HG02571 (cell line): ENCODE results near the gene EFNA3.

Source experiments
- ATAC-seq: cut with Tn5 transposase; IDR thresholded peaks from one replicate; pipeline ENCODE4 v1.9.1; 2021; ENCODE audit warnings: mild to moderate bottlenecking, moderate library complexity; ENCODE audit not compliant: unreplicated experiment

Gene EFNA3

GRCh38 chr1:155066777-155067176 is 11.9 kb upstream of the EFNA3 start:
- no peak for ATAC-seq

- no peak for ATAC-seq
Observed at GRCh38 chr1:155068599-155068998, 10.0 kb upstream of the EFNA3 start.

GRCh38 chr1:155069551-155070157 is 9.0 kb upstream of the EFNA3 start:
- no peak for ATAC-seq

- ATAC-seq: no peak
Observed at GRCh38 chr1:155070158-155070621, 8.4 kb upstream of the EFNA3 start.

- no peak for ATAC-seq
Observed at GRCh38 chr1:155070721-155071569, 7.7 kb upstream of the EFNA3 start.

- no peak for ATAC-seq
Observed at GRCh38 chr1:155071701-155072100, 6.9 kb upstream of the EFNA3 start.

GRCh38 chr1:155072531-155073289 is 5.9 kb upstream of the EFNA3 start:
- ATAC-seq: no peak

GRCh38 chr1:155073377-155074242 is 5.0 kb upstream of the EFNA3 start:
- no peak for ATAC-seq

- no peak for ATAC-seq
Observed at GRCh38 chr1:155075535-155075934, 3.1 kb upstream of the EFNA3 start.

- no peak for ATAC-seq
Observed at GRCh38 chr1:155076371-155076770, 2.3 kb upstream of the EFNA3 start.

GRCh38 chr1:155077346-155077745 is 1.3 kb upstream of the EFNA3 start:
- no peak for ATAC-seq

- ATAC-seq: no peak
Observed at GRCh38 chr1:155077758-155078445, 735 bp upstream of the EFNA3 start.

- ATAC-seq: no peak
Observed at GRCh38 chr1:155079210-155079486, 511 bp downstream of the EFNA3 start.

- no peak for ATAC-seq
Observed at GRCh38 chr1:155079487-155080311, 1.1 kb downstream of the EFNA3 start.

- ATAC-seq: no peak
Observed at GRCh38 chr1:155080312-155081228, 1.9 kb downstream of the EFNA3 start.

GRCh38 chr1:155081472-155082300 is 3.0 kb downstream of the EFNA3 start:
- ATAC-seq: no peak

GRCh38 chr1:155082301-155083051 is 3.8 kb downstream of the EFNA3 start:
- no peak for ATAC-seq
